MM.1S (cell line): ENCODE data around the gene RGR.

Experiments
- DNase-seq: peaks from one replicate; pipeline ENCODE4 v3.0.0-alpha.2; 2015
- H2AFZ ChIP-seq: fragments of 300-600 bp; sonication (generic); 2 replicates; pipeline ENCODE4 v1.6.0; 2016; ENCODE audit warnings: antibody characterized with exemption, low read length
- H3F3A ChIP-seq: fragments of 300-600 bp; sonication (generic); 2 replicates; pipeline ENCODE4 v1.6.1; 2016; ENCODE audit warnings: mild to moderate bottlenecking, antibody characterized with exemption, low read length, moderate library complexity, mixed read lengths; ENCODE audit not compliant: insufficient read depth
- H3K27ac ChIP-seq: fragments of 300-600 bp; sonication (generic); 2 replicates; pipeline ENCODE4 v1.5.1; 2016; ENCODE audit warnings: mild to moderate bottlenecking, low read length
- H3K27me3 ChIP-seq: fragments of 300-600 bp; sonication (generic); replicated peaks from 2 replicates; pipeline ENCODE4 v1.6.0; 2016; ENCODE audit warnings: low read length; ENCODE audit not compliant: insufficient read depth
- H3K36me3 ChIP-seq: fragments of 300-600 bp; sonication (generic); replicated peaks from 2 replicates; pipeline ENCODE4 v1.6.1; 2016; ENCODE audit warnings: mild to moderate bottlenecking, low read length, mixed read lengths; ENCODE audit not compliant: insufficient read depth
- H3K4me1 ChIP-seq: fragments of 300-600 bp; sonication (generic); 2 replicates; pipeline ENCODE4 v1.6.1; 2016; ENCODE audit warnings: low read length, mixed read lengths
- H3K4me2 ChIP-seq: fragments of 300-600 bp; sonication (generic); 2 replicates; pipeline ENCODE4 v1.6.0; 2016; ENCODE audit warnings: low read depth, low read length
- H3K4me3 ChIP-seq: fragments of 300-600 bp; sonication (generic); 2 replicates; pipeline ENCODE4 v1.5.1; 2016; ENCODE audit warnings: low read length, mixed read lengths
- H3K79me2 ChIP-seq: fragments of 300-600 bp; sonication (generic); 2 replicates; pipeline ENCODE4 v1.6.1; 2016; ENCODE audit warnings: mixed run types, low read length, mixed read lengths
- H3K9ac ChIP-seq: fragments of 300-600 bp; sonication (generic); 2 replicates; pipeline ENCODE4 v1.6.1; 2016; ENCODE audit warnings: low read length, mixed read lengths
- H3K9me2 ChIP-seq: fragments of 300-600 bp; sonication (generic); replicated peaks from 2 replicates; pipeline ENCODE4 v1.6.1; 2016; ENCODE audit warnings: mild to moderate bottlenecking, low read length, mixed read lengths; ENCODE audit not compliant: insufficient read depth
- H3K9me3 ChIP-seq: fragments of 300-600 bp; sonication (generic); replicated peaks from 2 replicates; pipeline ENCODE4 v1.6.1; 2016; ENCODE audit warnings: mild to moderate bottlenecking, low read length, mixed read lengths; ENCODE audit not compliant: insufficient read depth
- H4K20me1 ChIP-seq: fragments of 300-600 bp; sonication (generic); 2 replicates; pipeline ENCODE4 v1.6.1; 2016; ENCODE audit warnings: mild to moderate bottlenecking, low read length, moderate library complexity, mixed read lengths; ENCODE audit not compliant: insufficient read depth
- EZH2 ChIP-seq: fragments of 300-600 bp; sonication (generic); optimal IDR thresholded peaks from 2 replicates; pipeline ENCODE3; 2017; ENCODE audit warnings: low read depth, mild to moderate bottlenecking, antibody characterized with exemption, low read length, mixed read lengths
- EZH2phosphoT487 ChIP-seq: fragments of 300-600 bp; sonication (generic); IDR thresholded peaks from 2 replicates; pipeline ENCODE4 v1.6.1; 2018; ENCODE audit warnings: antibody characterized with exemption, low read length
- TF ChIP-seq, protein P1 (sequence below): fragments of 300-600 bp; sonication (generic); IDR thresholded peaks from 2 replicates; pipeline ENCODE4 v1.5.1; 2016; ENCODE audit warnings: antibody characterized with exemption, low read length, mixed read lengths

RGR gene

DNA sequence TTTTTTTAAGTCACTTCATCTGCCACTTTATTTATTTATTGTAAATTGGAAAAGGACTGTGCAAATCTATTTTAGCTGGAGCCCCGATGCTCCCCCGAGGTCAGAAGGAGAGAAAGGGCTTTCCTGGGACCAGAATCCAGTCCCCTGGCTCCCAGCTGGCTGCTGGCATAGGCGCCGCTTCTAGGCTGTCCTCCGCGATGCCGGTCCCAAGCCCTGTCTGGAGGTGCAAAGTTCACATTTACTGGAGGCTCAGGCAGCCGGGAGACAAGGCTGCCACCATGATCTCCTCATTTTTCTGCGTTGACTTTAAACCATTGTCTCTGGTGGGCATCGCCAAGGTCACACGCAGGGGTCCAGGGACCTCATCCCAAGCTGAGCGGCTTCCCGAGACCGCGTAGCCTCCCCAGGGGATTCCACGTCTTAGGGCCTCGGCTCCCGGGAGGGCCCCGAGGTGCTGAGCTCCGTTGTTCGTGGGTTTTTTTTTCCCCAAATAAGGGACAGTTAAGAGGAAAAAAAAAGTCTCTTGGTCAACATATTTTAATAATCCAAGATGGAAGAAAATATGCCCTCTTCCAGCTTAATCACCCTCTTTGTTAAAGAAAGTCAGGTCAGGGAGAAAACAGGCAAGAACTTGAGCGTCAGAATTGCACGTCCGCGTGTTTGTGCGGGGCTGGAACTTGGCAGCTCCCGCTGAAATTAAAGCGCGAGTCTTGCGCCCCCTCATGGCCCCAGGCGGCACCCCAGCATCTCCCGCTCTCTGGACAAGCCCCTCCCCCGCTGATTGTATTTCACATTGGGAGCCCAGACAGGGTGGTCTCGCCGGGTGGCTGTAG is 11.9 kb downstream of the RGR start:
- H3K9me2 ChIP-seq = no peaks in the 10 kb centered on the region
- TF ChIP-seq EZH2phosphoT487 (no peak), EZH2 (no peak)
- TF ChIP-seq, protein P1, sequence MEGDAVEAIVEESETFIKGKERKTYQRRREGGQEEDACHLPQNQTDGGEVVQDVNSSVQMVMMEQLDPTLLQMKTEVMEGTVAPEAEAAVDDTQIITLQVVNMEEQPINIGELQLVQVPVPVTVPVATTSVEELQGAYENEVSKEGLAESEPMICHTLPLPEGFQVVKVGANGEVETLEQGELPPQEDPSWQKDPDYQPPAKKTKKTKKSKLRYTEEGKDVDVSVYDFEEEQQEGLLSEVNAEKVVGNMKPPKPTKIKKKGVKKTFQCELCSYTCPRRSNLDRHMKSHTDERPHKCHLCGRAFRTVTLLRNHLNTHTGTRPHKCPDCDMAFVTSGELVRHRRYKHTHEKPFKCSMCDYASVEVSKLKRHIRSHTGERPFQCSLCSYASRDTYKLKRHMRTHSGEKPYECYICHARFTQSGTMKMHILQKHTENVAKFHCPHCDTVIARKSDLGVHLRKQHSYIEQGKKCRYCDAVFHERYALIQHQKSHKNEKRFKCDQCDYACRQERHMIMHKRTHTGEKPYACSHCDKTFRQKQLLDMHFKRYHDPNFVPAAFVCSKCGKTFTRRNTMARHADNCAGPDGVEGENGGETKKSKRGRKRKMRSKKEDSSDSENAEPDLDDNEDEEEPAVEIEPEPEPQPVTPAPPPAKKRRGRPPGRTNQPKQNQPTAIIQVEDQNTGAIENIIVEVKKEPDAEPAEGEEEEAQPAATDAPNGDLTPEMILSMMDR = no peak
- H3F3A ChIP-seq = no peaks in the 10 kb centered on the region
- no peaks in the 10 kb centered on the region for H3K4me1 ChIP-seq
- H3K4me3 ChIP-seq = no peak overlapping the region
- H3K4me2 ChIP-seq = no peak overlapping the region
- no peaks in the 10 kb centered on the region for H3K27me3 ChIP-seq
- H4K20me1 ChIP-seq = no peaks in the 10 kb centered on the region
- DNase-seq = no peak
- no peaks in the 10 kb centered on the region for H3K9me3 ChIP-seq
- no peak overlapping the region for H3K27ac ChIP-seq
- H2AFZ ChIP-seq = no peak overlapping the region
- H3K36me3 ChIP-seq = no peaks in the 10 kb centered on the region
- H3K9ac ChIP-seq = no peak overlapping the region
- H3K79me2 ChIP-seq = no peaks in the 10 kb centered on the region

DNA sequence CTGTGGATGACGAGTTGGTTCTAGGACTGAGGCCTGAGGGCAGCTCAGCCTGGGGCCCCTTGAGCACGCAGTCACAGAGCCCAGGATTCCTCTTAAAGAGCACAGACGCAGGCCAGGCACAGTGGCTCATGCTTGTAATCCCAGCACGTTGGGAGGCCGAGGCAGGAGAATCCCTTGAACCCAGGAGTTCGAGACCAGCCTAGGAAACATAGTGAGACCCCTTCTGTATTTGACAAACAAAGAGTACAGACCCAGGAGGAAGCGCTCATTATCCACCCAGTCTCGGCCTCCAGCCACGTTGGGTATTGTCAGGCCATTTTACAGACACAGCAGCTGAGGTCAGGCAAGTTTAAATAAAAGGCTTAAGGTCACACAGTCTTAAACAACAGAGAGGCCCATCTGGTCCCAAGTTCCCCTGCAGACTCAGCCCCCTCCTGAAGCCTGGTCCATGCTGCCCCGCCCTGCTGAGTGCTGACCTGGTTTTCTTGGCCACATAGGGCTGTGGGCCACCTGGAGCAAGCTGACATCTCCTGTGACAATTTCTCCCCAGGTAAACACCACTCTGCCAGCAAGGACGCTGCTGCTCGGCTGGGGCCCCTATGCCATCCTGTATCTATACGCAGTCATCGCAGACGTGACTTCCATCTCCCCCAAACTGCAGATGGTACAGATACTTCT is 12.6 kb downstream of the RGR start:
- Histone ChIP-seq H3K9me2 (no peaks in the 10 kb centered on the region), H3K27me3 (no peaks in the 10 kb centered on the region), H3K4me3 (no peak overlapping the region), H3K9me3 (no peaks in the 10 kb centered on the region), H4K20me1 (no peaks in the 10 kb centered on the region), H3K36me3 (no peaks in the 10 kb centered on the region), H3K79me2 (no peaks in the 10 kb centered on the region), H3K4me2 (no peak overlapping the region), H3K27ac (no peak overlapping the region), H3F3A (no peaks in the 10 kb centered on the region), H3K9ac (no peak overlapping the region), H2AFZ (no peak overlapping the region), H3K4me1 (no peaks in the 10 kb centered on the region)
- TF ChIP-seq, protein P1 = no peak
- TF ChIP-seq EZH2phosphoT487 (no peak), EZH2 (no peak)
- no peak for DNase-seq

DNA sequence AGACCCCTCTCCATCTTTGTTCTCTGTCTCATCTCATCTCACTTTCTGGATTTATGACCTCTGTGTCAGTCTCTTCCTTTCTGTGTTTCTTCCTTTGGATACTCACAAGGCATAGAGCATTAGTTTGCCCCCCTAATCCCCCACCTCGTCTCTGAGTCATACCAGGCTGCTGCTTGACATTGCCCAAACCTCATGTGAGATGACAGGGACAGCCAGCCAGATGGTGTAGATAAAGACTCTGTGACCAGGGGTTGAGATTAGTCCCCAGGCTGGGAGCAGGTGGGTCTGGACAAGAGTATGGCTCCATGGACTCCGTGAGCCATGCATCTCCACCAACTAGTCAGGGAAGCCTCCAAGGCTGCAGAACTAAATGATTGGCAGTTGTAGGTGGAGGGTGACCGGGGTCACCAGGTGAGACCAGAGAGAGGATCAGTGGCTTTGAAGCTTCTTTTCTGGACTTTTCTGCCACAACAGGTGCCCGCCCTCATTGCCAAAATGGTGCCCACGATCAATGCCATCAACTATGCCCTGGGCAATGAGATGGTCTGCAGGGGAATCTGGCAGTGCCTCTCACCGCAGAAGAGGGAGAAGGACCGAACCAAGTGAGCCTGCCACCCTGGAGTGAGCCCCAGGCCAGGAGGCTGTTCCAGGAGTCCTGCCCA is 13.3 kb downstream of the RGR start:
- Histone ChIP-seq H3K9ac (no peak overlapping the region), H3K4me1 (no peaks in the 10 kb centered on the region), H3K9me2 (no peaks in the 10 kb centered on the region), H2AFZ (no peak overlapping the region), H3K9me3 (no peaks in the 10 kb centered on the region), H3K27me3 (no peaks in the 10 kb centered on the region), H3K79me2 (no peaks in the 10 kb centered on the region), H3K27ac (no peak overlapping the region), H3K4me3 (no peak overlapping the region), H3K4me2 (no peak overlapping the region), H3K36me3 (no peaks in the 10 kb centered on the region), H3F3A (no peaks in the 10 kb centered on the region), H4K20me1 (no peaks in the 10 kb centered on the region)
- DNase-seq = no peak
- TF ChIP-seq, protein P1 = no peak
- TF ChIP-seq EZH2 (no peak), EZH2phosphoT487 (no peak)
